CD4-positive, alpha-beta T cell treated with Interleukin-17A for 1 hour (primary cell): ENCODE data around the gene SRBD1.
"Not testable (repeated sequence)": the region's sequence is repeated elsewhere in the genome, so short reads cannot be mapped to it uniquely, and the experiment has no call there.

Source experiments
- DNase-seq: peaks from one replicate; pipeline ENCODE4 v3.0.0-alpha.2; 2020

The SRBD1 gene

GRCh38 chr2:45460825-45461224, 150.2 kb downstream of the SRBD1 start:
- no peak for DNase-seq

GRCh38 chr2:45459860-45460259, 151.2 kb downstream of the SRBD1 start:
- no peak for DNase-seq

- DNase-seq: no peak
These were observed 152.0 kb downstream of the SRBD1 start for GRCh38 chr2:45458909-45459563.

- no peak for DNase-seq
These were observed 153.7 kb downstream of the SRBD1 start for GRCh38 chr2:45457211-45457945.

GRCh38 chr2:45452866-45453265, 158.2 kb downstream of the SRBD1 start:
- DNase-seq: no peak

GRCh38 chr2:45450634-45451033, 160.4 kb downstream of the SRBD1 start:
- no peak for DNase-seq

GRCh38 chr2:45448217-45448616, 162.8 kb downstream of the SRBD1 start:
- no peak for DNase-seq

GRCh38 chr2:45446016-45446415, 165.1 kb downstream of the SRBD1 start:
- no peak for DNase-seq

GRCh38 chr2:45445037-45445436, 166.0 kb downstream of the SRBD1 start:
- DNase-seq: no peak

GRCh38 chr2:45443012-45443411, 168.1 kb downstream of the SRBD1 start:
- DNase-seq: no peak

GRCh38 chr2:45442026-45442425, 169.0 kb downstream of the SRBD1 start:
- DNase-seq: no peak

- no peak for DNase-seq
These were observed 169.5 kb downstream of the SRBD1 start for GRCh38 chr2:45441571-45441970.

GRCh38 chr2:45439788-45440773, 171.0 kb downstream of the SRBD1 start:
- DNase-seq: no peak

- DNase-seq: no peak
These were observed 172.0 kb downstream of the SRBD1 start for GRCh38 chr2:45438872-45439665.

GRCh38 chr2:45436456-45436855, 174.6 kb downstream of the SRBD1 start:
- DNase-seq: no peak

GRCh38 chr2:45435316-45435715, 175.8 kb downstream of the SRBD1 start:
- no peak for DNase-seq

- no peak for DNase-seq
These were observed 177.7 kb downstream of the SRBD1 start for GRCh38 chr2:45433363-45433762.

- DNase-seq: no peak
These were observed 178.7 kb downstream of the SRBD1 start for GRCh38 chr2:45432406-45432805.

GRCh38 chr2:45426025-45426424, 185.0 kb downstream of the SRBD1 start:
- DNase-seq: not testable (repeated sequence)

GRCh38 chr2:45422921-45423320, 188.1 kb downstream of the SRBD1 start:
- DNase-seq: no peak

GRCh38 chr2:45418532-45418931, 192.5 kb downstream of the SRBD1 start:
- no peak for DNase-seq

- DNase-seq: no peak
These were observed 195.4 kb downstream of the SRBD1 start for GRCh38 chr2:45415534-45416123.
